H9 (cell line): Measurements from ENCODE around the gene TCEAL6. TPM values are rescaled to one million over a fixed set of nuclear protein-coding genes. Genes with fewer than 3 reads are reported as not detected.

Experiments
- DNase-seq: peaks from one replicate; pipeline ENCODE4 v3.0.0-alpha.2; 2017
- H2AFZ ChIP-seq: one replicate; pipeline ENCODE4 v1.6.1; 2013; ENCODE audit warnings: mild to moderate bottlenecking, low read length, control low read depth, moderate library complexity
- H2AK5ac ChIP-seq: 2 replicates; pipeline ENCODE4 v1.6.1; 2013; ENCODE audit warnings: low read length, control low read depth, mixed read lengths; ENCODE audit not compliant: insufficient read length
- H2BK120ac ChIP-seq: one replicate; pipeline ENCODE4 v1.6.1; 2013; ENCODE audit warnings: low read depth, mild to moderate bottlenecking, low read length, control low read depth, inconsistent platforms; ENCODE audit not compliant: poor library complexity, severe bottlenecking
- H2BK12ac ChIP-seq: 2 replicates; pipeline ENCODE4 v1.6.1; 2013; ENCODE audit warnings: low read length, control low read depth, mixed read lengths, low read depth; ENCODE audit not compliant: insufficient read length
- H2BK15ac ChIP-seq: 2 replicates; pipeline ENCODE4 v1.6.1; 2013; ENCODE audit warnings: low read depth, low read length, control low read depth
- H2BK20ac ChIP-seq: one replicate; pipeline ENCODE4 v1.6.1; 2013; ENCODE audit warnings: low read depth, mild to moderate bottlenecking, low read length, control low read depth, inconsistent platforms; ENCODE audit not compliant: poor library complexity, severe bottlenecking
- H2BK5ac ChIP-seq: 2 replicates; pipeline ENCODE4 v1.6.1; 2013; ENCODE audit warnings: low read length, control low read depth, mixed read lengths; ENCODE audit not compliant: insufficient read length
- H3K14ac ChIP-seq: 2 replicates; pipeline ENCODE4 v1.6.1; 2013; ENCODE audit warnings: low read length, control low read depth; ENCODE audit not compliant: insufficient read depth
- H3K18ac ChIP-seq: 2 replicates; pipeline ENCODE4 v1.6.1; 2013; ENCODE audit warnings: low read depth, mild to moderate bottlenecking, mixed read lengths, low read length, control low read depth; ENCODE audit not compliant: insufficient read length
- H3K23ac ChIP-seq: 2 replicates; pipeline ENCODE4 v1.6.1; 2013; ENCODE audit warnings: low read length, control low read depth, mixed read lengths, low read depth; ENCODE audit not compliant: insufficient read length
- H3K23me2 ChIP-seq: 2 replicates; pipeline ENCODE4 v1.6.1; 2013; ENCODE audit warnings: low read depth, mild to moderate bottlenecking, mixed read lengths, low read length, control low read depth; ENCODE audit not compliant: insufficient read length, poor library complexity, severe bottlenecking
- H3K27ac ChIP-seq: 2 replicates; pipeline ENCODE4 v1.5.1; 2013; ENCODE audit warnings: low read length, control low read depth, mixed read lengths, low read depth; ENCODE audit not compliant: insufficient read length
- H3K27me3 ChIP-seq: 2 replicates; pipeline ENCODE4 v1.6.1; 2013; ENCODE audit warnings: low read length, control low read depth, inconsistent platforms; ENCODE audit not compliant: insufficient read depth
- H3K4ac ChIP-seq: 2 replicates; pipeline ENCODE4 v1.6.1; 2013; ENCODE audit warnings: low read depth, mild to moderate bottlenecking, control low read depth, inconsistent platforms, low read length, moderate library complexity
- H3K4me1 ChIP-seq: 2 replicates; pipeline ENCODE4 v1.6.1; 2013; ENCODE audit warnings: low read length, control low read depth, inconsistent platforms; ENCODE audit not compliant: insufficient read depth
- H3K4me2 ChIP-seq: 2 replicates; pipeline ENCODE4 v1.6.1; 2013; ENCODE audit warnings: low read length, control low read depth, mixed read lengths; ENCODE audit not compliant: insufficient read length, insufficient read depth
- H3K56ac ChIP-seq: 2 replicates; pipeline ENCODE4 v1.6.1; 2013; ENCODE audit warnings: low read depth, mild to moderate bottlenecking, mixed read lengths, low read length, control low read depth; ENCODE audit not compliant: insufficient read length
- H3K79me1 ChIP-seq: 2 replicates; pipeline ENCODE4 v1.6.1; 2013; ENCODE audit warnings: low read depth, mild to moderate bottlenecking, moderate library complexity, low read length, control low read depth, inconsistent platforms; ENCODE audit not compliant: insufficient read depth, poor library complexity, severe bottlenecking
- H3K79me2 ChIP-seq: 2 replicates; pipeline ENCODE4 v1.6.1; 2013; ENCODE audit warnings: low read length, control low read depth, inconsistent platforms; ENCODE audit not compliant: insufficient read depth
- H3K9ac ChIP-seq: 2 replicates; pipeline ENCODE4 v1.6.1; 2013; ENCODE audit warnings: low read length, control low read depth, mixed read lengths; ENCODE audit not compliant: insufficient read length; ENCODE audit errors: extremely low read depth
- H3K9me3 ChIP-seq: one replicate; pipeline ENCODE4 v1.6.1; 2013; ENCODE audit warnings: low read depth, low read length, inconsistent platforms; ENCODE audit not compliant: control insufficient read depth
- H3T11ph ChIP-seq: one replicate; pipeline ENCODE4 v1.6.1; 2013; ENCODE audit warnings: mild to moderate bottlenecking, low read length, control low read depth, inconsistent platforms
- H4K20me1 ChIP-seq: one replicate; pipeline ENCODE4 v1.6.1; 2013; ENCODE audit not compliant: control insufficient read depth, insufficient read length, insufficient read depth
- H4K5ac ChIP-seq: 2 replicates; pipeline ENCODE4 v1.6.1; 2013; ENCODE audit warnings: low read depth, mild to moderate bottlenecking, mixed read lengths, low read length, control low read depth; ENCODE audit not compliant: insufficient read length
- H4K8ac ChIP-seq: replicated peaks from 2 replicates; pipeline ENCODE4 v1.6.1; 2013; ENCODE audit warnings: low read length, control low read depth, mixed read lengths, low read depth; ENCODE audit not compliant: insufficient read length
- H4K91ac ChIP-seq: 2 replicates; pipeline ENCODE4 v1.6.1; 2013; ENCODE audit warnings: low read depth, mild to moderate bottlenecking, moderate library complexity, mixed read lengths, low read length, control low read depth; ENCODE audit not compliant: insufficient read length
- H3K27ac Mint-ChIP-seq, 3 experiments: 2 replicates in 2 of 3; 3 replicates in 1 of 3; pipeline ENCODE4 v1.8.0; 2020 to 2021; ENCODE audit warnings: mixed read lengths in 3 of 3, mild to moderate bottlenecking in 1 of 3, moderate library complexity in 1 of 3
- H3K27me3 Mint-ChIP-seq: 2 replicates; pipeline ENCODE4 v1.8.0; 2021; ENCODE audit warnings: low read depth, mild to moderate bottlenecking, moderate library complexity, mixed read lengths
- H3K36me3 Mint-ChIP-seq, 3 experiments: 2 replicates in 2 of 3; 3 replicates in 1 of 3; pipeline ENCODE4 v1.8.0; 2020 to 2021; ENCODE audit warnings: low read depth in 3 of 3, mixed read lengths in 3 of 3; ENCODE audit not compliant: insufficient read depth in 1 of 3
- H3K4me1 Mint-ChIP-seq, 2 experiments: 2 replicates each; pipeline ENCODE4 v1.8.0; 2020; ENCODE audit warnings: mixed read lengths in 2 of 2
- H3K4me3 Mint-ChIP-seq, 2 experiments: 2 replicates in 1 of 2; 3 replicates in 1 of 2; pipeline ENCODE4 v1.8.0; 2020 to 2021; ENCODE audit warnings: mild to moderate bottlenecking in 2 of 2, mixed read lengths in 2 of 2, moderate library complexity in 1 of 2
- H3K9me3 Mint-ChIP-seq, 2 experiments: 2 replicates in 1 of 2; 3 replicates in 1 of 2; pipeline ENCODE4 v1.8.0; 2020; ENCODE audit warnings: mild to moderate bottlenecking in 2 of 2, mixed read lengths in 2 of 2, moderate library complexity in 1 of 2
- CTCF ChIP-seq: fragments of 200-600 bp; sonication (generic); conservative IDR thresholded peaks from 3 replicates; pipeline ENCODE4 v1.8.0; 2021; ENCODE audit warnings: antibody characterized with exemption, mild to moderate bottlenecking
- WGBS: extraction: QIAGEN DNeasy Blood & Tissue Kit; methylation state at CpG from one replicate; pipeline ENCODE4 v1.1.7; 2013; ENCODE audit warnings: missing lambda C conversion rate, low lambda C conversion rate, mixed read lengths; ENCODE audit not compliant: insufficient read length; ENCODE audit errors: extremely low coverage; 5-methylcytosine and 5-hydroxymethylcytosine counted together
- total RNA-seq: library from RNA; stranded (reverse); gene quantifications from 2 replicates; pipeline ENCODE4 v1.2.1, GENCODE V29; 2021

The TCEAL6 gene
- total RNA-seq, 1 experiment from 2014 or later: not detected

GRCh38 chrX:102113367-102113766, 28.9 kb downstream of the TCEAL6 start:
- no peak overlapping the region for H3T11ph ChIP-seq
- H3K27ac ChIP-seq: no peak overlapping the region
- no peaks in the 10 kb centered on the region for H3K27me3 ChIP-seq
- no peak overlapping the region for H2BK12ac ChIP-seq
- H2BK15ac ChIP-seq: no peak overlapping the region
- H3K4me1 Mint-ChIP-seq: no peaks in the 10 kb centered on the region
- WGBS: no CpG with 5 or more reads among the region's 4 CpGs
- H3K79me2 ChIP-seq: no peaks in the 10 kb centered on the region; the same call in 1 of the 2 replicates
- no peak for TF ChIP-seq CTCF
- H3K27ac Mint-ChIP-seq: no peak overlapping the region
- H3K9ac ChIP-seq: no peak overlapping the region
- peaks cover 66 to 72% of the 10 kb centered on the region in 2 experiments for H3K9me3 Mint-ChIP-seq
- no peaks in the 10 kb centered on the region; the same call in 1 of the 2 replicates for H3K27me3 Mint-ChIP-seq
- no peaks in the 10 kb centered on the region for H3K79me1 ChIP-seq
- H3K4me3 Mint-ChIP-seq: no peak overlapping the region
- H3K4me1 ChIP-seq: no peaks in the 10 kb centered on the region
- no peak overlapping the region for H2BK120ac ChIP-seq
- H3K36me3 Mint-ChIP-seq: peaks cover 0 to 11% (median 4%) of the 10 kb centered on the region in 3 experiments; a peak in 4 of 7 replicates
- no peak overlapping the region for H3K4ac ChIP-seq
- H3K9me3 ChIP-seq: peaks cover 36% of the 10 kb centered on the region
- H3K23me2 ChIP-seq: no peaks in the 10 kb centered on the region
- no peak overlapping the region for H2BK20ac ChIP-seq
- H2AK5ac ChIP-seq: no peak overlapping the region
- no peak overlapping the region for H3K4me2 ChIP-seq
- H3K18ac ChIP-seq: no peak overlapping the region
- no peak overlapping the region for H2AFZ ChIP-seq
- no peak overlapping the region for H2BK5ac ChIP-seq
- H4K20me1 ChIP-seq: no peaks in the 10 kb centered on the region
- no peak overlapping the region for H3K56ac ChIP-seq
- H3K23ac ChIP-seq: no peak overlapping the region
- H4K91ac ChIP-seq: no peak overlapping the region
- no peak overlapping the region for H3K14ac ChIP-seq
- DNase-seq: no peak
- H4K5ac ChIP-seq: no peak overlapping the region
- H4K8ac ChIP-seq: no peak overlapping the region

Other genes with a start within 250 kb of the TCEAL6 start
- 2.1 and 2.5 TPM in 2 replicates for gene ZMAT1, start 210.5 kb downstream of the TCEAL6 start, total RNA-seq
- 12.6 and 14.2 TPM in 2 replicates for gene TCEAL2, start 16.8 kb downstream of the TCEAL6 start, total RNA-seq
- 7.5 and 7.7 TPM in 2 replicates for gene BEX5, start 13.5 kb upstream of the TCEAL6 start, total RNA-seq
- gene TCP11X1, start 72.8 kb upstream of the TCEAL6 start, total RNA-seq: not detected in 2 replicates
- gene NXF2, start 104.7 kb upstream of the TCEAL6 start, total RNA-seq: not detected in 2 replicates